Mesendoderm (in vitro differentiated cells): ENCODE measurements around the gene LRRC32.

Experiments
- DNase-seq: peaks from one replicate; pipeline ENCODE4 v3.0.0; 2013
- H2AK5ac ChIP-seq: 2 replicates; pipeline ENCODE4 v1.6.1; 2013; ENCODE audit warnings: low read length, inconsistent platforms
- H2BK120ac ChIP-seq: 2 replicates; pipeline ENCODE4 v1.6.1; 2013; ENCODE audit warnings: low read depth, mild to moderate bottlenecking, low read length, moderate library complexity, mixed read lengths
- H2BK15ac ChIP-seq: replicated peaks from 2 replicates; pipeline ENCODE4 v1.6.1; 2013; ENCODE audit warnings: low read depth, mild to moderate bottlenecking, moderate library complexity
- H2BK5ac ChIP-seq: 2 replicates; pipeline ENCODE4 v1.6.1; 2013; ENCODE audit warnings: low read length, inconsistent platforms
- H3K18ac ChIP-seq: 2 replicates; pipeline ENCODE4 v1.6.1; 2013; ENCODE audit warnings: mild to moderate bottlenecking, low read length, mixed read lengths
- H3K23ac ChIP-seq: one replicate; pipeline ENCODE4 v1.6.1; 2013; ENCODE audit warnings: low read length
- H3K27ac ChIP-seq: 2 replicates; pipeline ENCODE4 v1.5.1; 2013; ENCODE audit warnings: low read depth, mild to moderate bottlenecking, inconsistent platforms, low read length, moderate library complexity
- H3K27me3 ChIP-seq: 2 replicates; pipeline ENCODE4 v1.6.1; 2013; ENCODE audit warnings: low read length, control low read depth, mild to moderate bottlenecking, inconsistent platforms; ENCODE audit not compliant: insufficient read depth, poor library complexity
- H3K36me3 ChIP-seq: 2 replicates; pipeline ENCODE4 v1.6.1; 2013; ENCODE audit warnings: low read length, inconsistent platforms; ENCODE audit not compliant: control insufficient read depth, insufficient read depth
- H3K4ac ChIP-seq: one replicate; pipeline ENCODE4 v1.6.1; 2013; ENCODE audit warnings: low read depth, mild to moderate bottlenecking, low read length, moderate library complexity
- H3K4me1 ChIP-seq: 2 replicates; pipeline ENCODE4 v1.6.1; 2013; ENCODE audit warnings: low read depth, low read length, inconsistent platforms; ENCODE audit not compliant: control insufficient read depth
- H3K4me2 ChIP-seq: 2 replicates; pipeline ENCODE4 v1.6.1; 2013; ENCODE audit warnings: low read length
- H3K4me3 ChIP-seq: 2 replicates; pipeline ENCODE4 v1.5.1; 2013; ENCODE audit warnings: mild to moderate bottlenecking, low read length
- H3K56ac ChIP-seq: one replicate; pipeline ENCODE4 v1.6.1; 2013; ENCODE audit warnings: low read length
- H3K79me1 ChIP-seq: 2 replicates; pipeline ENCODE4 v1.6.1; 2013; ENCODE audit warnings: low read length, inconsistent platforms
- H3K79me2 ChIP-seq: 2 replicates; pipeline ENCODE4 v1.6.1; 2013; ENCODE audit warnings: mild to moderate bottlenecking, low read length; ENCODE audit not compliant: control insufficient read depth, insufficient read depth
- H3K9ac ChIP-seq: 2 replicates; pipeline ENCODE4 v1.6.1; 2013; ENCODE audit warnings: low read length, inconsistent platforms
- H4K5ac ChIP-seq: one replicate; pipeline ENCODE4 v1.6.1; 2013; ENCODE audit warnings: low read length
- H4K8ac ChIP-seq: one replicate; pipeline ENCODE4 v1.6.1; 2013; ENCODE audit warnings: low read depth, mild to moderate bottlenecking, control low read depth, low read length, moderate library complexity
- WGBS: extraction: QIAGEN DNeasy Blood & Tissue Kit; methylation state at CpG from one replicate; pipeline ENCODE4 v1.1.7; 2013; ENCODE audit warnings: low lambda C conversion rate, missing lambda C conversion rate; ENCODE audit not compliant: insufficient coverage; ENCODE audit errors: extremely low coverage; 5-methylcytosine and 5-hydroxymethylcytosine counted together

The LRRC32 gene

DNA sequence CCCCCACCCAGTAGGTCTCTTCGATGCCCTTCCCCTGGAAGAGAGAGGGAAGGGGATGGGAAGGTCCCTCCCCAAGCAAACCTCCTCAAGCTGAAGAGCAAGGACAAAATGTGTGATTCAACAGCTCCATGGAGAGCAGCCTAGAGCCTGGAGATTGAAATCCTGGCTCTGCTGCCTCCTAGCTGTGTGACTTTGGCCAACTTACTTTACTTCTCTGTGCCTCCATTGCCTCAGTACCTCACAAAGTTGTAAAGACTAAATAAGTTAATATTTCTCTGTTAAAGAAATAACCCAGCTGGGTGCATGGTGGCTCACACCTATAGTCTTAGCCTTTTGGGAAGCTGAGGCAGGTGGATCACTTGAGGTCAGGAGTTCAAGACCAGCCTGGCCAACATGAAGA lies 21.1 kb upstream of the LRRC32 start:
- Histone ChIP-seq H4K5ac (no peak overlapping the region), H3K56ac (no peak overlapping the region), H3K4me3 (no peak overlapping the region), H3K79me2 (no peaks in the 10 kb centered on the region), H3K27me3 (no peaks in the 10 kb centered on the region), H3K79me1 (no peaks in the 10 kb centered on the region), H3K23ac (no peak overlapping the region), H3K4ac (no peak overlapping the region), H2BK15ac (no peak overlapping the region), H3K4me1 (no peaks in the 10 kb centered on the region), H2BK120ac (no peak overlapping the region), H4K8ac (no peak overlapping the region), H3K9ac (no peak overlapping the region), H3K27ac (no peak overlapping the region), H2AK5ac (no peak overlapping the region), H3K4me2 (no peak overlapping the region), H2BK5ac (no peak overlapping the region), H3K18ac (no peak overlapping the region), H3K36me3 (no peaks in the 10 kb centered on the region)
- no peak for DNase-seq
- WGBS: no CpG with 5 or more reads among the region's 1 CpG

DNA sequence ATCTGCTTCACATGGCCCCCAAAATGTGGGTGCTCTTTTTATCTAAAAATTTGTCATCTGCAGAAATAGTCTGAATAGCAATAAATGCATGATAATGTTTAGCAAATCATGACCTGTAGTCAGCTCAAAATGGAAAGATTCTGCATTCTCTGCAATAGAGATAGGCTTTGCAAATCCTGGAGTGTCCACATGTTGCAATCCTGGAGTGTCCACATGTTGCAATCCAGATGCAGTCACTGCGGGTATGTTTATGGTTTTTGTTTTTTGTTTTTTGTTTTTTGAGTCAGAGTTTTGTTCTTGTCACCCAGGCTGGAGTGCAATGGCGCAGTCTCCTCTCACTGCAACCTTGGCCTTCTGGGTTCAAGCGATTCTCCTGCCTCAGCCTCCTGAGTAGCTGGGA lies 20.2 kb upstream of the LRRC32 start:
- no peak overlapping the region for H2BK5ac ChIP-seq
- no peak overlapping the region for H4K5ac ChIP-seq
- no peak overlapping the region for H3K18ac ChIP-seq
- H3K4me1 ChIP-seq: no peaks in the 10 kb centered on the region
- no peak overlapping the region for H3K4ac ChIP-seq
- no peak overlapping the region for H2AK5ac ChIP-seq
- WGBS: no CpG with 5 or more reads among the region's 3 CpGs
- H3K23ac ChIP-seq: no peak overlapping the region
- H3K27ac ChIP-seq: no peak overlapping the region
- H3K4me2 ChIP-seq: no peak overlapping the region
- no peak overlapping the region for H4K8ac ChIP-seq
- no peaks in the 10 kb centered on the region for H3K79me2 ChIP-seq
- no peak overlapping the region for H3K9ac ChIP-seq
- no peaks in the 10 kb centered on the region for H3K79me1 ChIP-seq
- H3K27me3 ChIP-seq: no peaks in the 10 kb centered on the region
- H2BK15ac ChIP-seq: no peak overlapping the region
- H3K36me3 ChIP-seq: no peaks in the 10 kb centered on the region
- H2BK120ac ChIP-seq: no peak overlapping the region
- no peak overlapping the region for H3K56ac ChIP-seq
- no peak overlapping the region for H3K4me3 ChIP-seq
- no peak for DNase-seq

DNA sequence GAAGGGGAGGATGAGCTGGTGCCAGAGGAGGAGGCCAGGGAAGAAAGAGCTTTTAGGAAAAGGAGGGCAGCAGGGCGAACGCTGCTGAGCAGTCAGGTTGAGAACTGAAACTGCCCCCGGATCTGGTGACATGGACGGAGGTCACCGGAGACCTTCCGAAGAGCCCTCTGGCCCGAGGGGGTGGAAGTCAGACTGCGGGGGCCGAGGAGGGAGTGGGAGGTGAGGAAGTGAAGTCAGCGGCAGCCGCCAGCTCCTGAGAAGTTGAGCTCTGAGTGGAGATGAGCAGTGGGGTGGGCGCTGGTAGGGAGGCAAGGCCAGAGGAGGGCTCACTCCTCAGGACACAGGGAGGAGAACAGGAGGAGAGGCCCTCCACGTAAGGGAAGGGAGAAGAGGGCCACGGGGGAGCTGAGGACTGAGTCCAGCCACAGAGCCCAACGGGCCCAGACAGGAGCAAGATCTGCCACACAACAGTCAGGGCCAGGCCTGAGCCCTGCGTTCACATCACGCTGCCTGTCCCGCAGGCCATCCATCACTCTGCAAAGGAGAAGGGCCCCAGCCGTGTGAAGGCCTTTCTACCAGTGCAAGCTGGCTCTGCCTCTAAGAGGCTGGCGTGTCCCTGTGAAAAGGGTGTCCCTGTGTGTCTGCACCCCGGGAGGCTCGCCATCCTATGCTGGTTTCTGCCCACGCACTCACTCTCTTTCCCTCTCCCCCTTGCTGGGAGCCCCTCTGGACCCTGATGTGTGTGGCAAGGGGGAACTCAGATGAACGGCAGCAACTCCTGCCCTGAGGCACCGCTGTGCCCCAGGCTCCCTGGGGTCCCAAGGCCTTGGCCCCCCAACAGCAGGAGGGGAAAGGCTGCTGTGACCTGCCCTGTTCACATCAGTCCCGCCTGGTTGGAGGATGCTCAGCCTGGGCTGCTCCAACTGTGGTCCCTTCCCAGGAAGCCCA lies 19.0 kb upstream of the LRRC32 start:
- no peaks in the 10 kb centered on the region for H3K79me2 ChIP-seq
- H3K9ac ChIP-seq: no peak overlapping the region
- H3K18ac ChIP-seq: no peak overlapping the region
- H3K4me2 ChIP-seq: no peak overlapping the region
- H3K36me3 ChIP-seq: no peaks in the 10 kb centered on the region
- no peak overlapping the region for H3K27ac ChIP-seq
- no peak overlapping the region for H2BK5ac ChIP-seq
- no peaks in the 10 kb centered on the region for H3K4me1 ChIP-seq
- H3K4ac ChIP-seq: no peak overlapping the region
- no peak overlapping the region for H2BK15ac ChIP-seq
- no peak overlapping the region for H2BK120ac ChIP-seq
- H3K27me3 ChIP-seq: no peaks in the 10 kb centered on the region
- DNase-seq: no peak
- H4K5ac ChIP-seq: no peak overlapping the region
- WGBS: no CpG with 5 or more reads among the region's 26 CpGs
- H2AK5ac ChIP-seq: no peak overlapping the region
- H3K23ac ChIP-seq: no peak overlapping the region
- no peak overlapping the region for H3K4me3 ChIP-seq
- no peak overlapping the region for H3K56ac ChIP-seq
- no peak overlapping the region for H4K8ac ChIP-seq
- no peaks in the 10 kb centered on the region for H3K79me1 ChIP-seq

DNA sequence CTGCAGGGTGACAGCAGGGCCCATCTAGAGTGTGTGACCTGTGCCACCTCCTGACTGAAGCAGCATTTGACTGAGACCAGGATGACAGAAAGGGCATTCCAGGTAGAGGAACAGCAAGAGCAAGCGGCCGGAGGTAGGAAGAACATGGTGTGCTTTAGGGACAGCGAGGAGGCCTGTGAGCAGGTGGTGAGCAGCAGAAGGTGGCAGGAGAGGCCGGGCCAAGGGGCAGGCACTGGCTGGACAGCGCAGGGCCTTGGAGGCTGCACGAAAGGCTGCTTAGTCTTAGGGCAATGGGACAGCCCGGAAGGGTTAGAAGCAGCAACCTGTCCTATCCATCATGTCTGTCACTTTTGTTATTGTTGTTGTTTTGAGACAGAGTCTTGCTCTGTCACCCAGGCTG lies 17.6 kb upstream of the LRRC32 start:
- Histone ChIP-seq H3K36me3 (no peaks in the 10 kb centered on the region), H2BK15ac (no peak overlapping the region), H2AK5ac (no peak overlapping the region), H3K79me1 (no peaks in the 10 kb centered on the region), H4K8ac (no peak overlapping the region), H3K4me1 (no peaks in the 10 kb centered on the region), H2BK120ac (no peak overlapping the region), H4K5ac (no peak overlapping the region), H3K56ac (no peak overlapping the region), H3K27ac (no peak overlapping the region), H3K27me3 (no peaks in the 10 kb centered on the region), H2BK5ac (no peak overlapping the region), H3K9ac (no peak overlapping the region), H3K4me3 (no peak overlapping the region), H3K79me2 (no peaks in the 10 kb centered on the region), H3K18ac (no peak overlapping the region), H3K4ac (no peak overlapping the region), H3K23ac (no peak overlapping the region), H3K4me2 (no peak overlapping the region)
- WGBS: no CpG with 5 or more reads among the region's 7 CpGs
- no peak for DNase-seq

DNA sequence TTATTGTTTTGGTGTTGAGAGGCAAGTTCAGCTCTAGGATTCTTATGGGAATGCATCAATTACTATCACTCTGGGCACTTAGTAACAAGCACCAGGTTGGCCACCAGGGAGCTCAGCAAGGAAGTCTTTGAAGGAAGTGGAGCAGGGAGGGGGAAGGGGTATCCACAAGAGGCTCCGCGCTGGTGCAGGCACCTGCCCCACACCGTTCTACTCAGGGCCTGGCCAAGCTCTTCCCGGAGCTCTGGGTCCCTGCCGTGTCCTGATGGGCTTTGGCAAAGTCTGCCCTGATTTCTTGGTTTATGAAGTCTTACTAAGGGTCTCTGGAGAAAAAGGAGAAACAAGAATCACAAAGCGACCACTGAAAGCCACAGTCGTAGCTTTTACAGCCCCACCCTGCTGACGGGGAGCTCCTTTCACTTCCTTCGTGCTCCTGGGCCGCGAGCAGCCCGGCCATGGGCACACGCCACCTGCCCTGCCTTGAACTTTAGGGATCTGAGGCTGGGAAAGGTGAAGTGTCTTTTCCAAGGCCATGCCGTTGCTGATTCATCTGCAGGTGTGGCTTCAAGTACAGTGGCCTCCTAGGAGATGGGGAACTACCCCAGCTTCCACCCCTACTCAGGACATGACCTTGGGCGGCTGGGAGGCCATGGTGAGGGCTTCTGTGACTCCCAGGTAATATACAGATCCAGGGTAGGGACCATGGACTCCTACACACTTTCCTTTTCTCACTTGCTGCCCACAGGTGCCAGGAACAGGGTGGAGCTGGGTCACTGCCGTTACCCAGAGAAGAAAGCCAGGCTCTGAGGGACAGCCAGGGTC lies 15.9 kb upstream of the LRRC32 start:
- Histone ChIP-seq H2BK5ac (no peak overlapping the region), H4K8ac (no peak overlapping the region), H3K36me3 (no peaks in the 10 kb centered on the region), H3K56ac (no peak overlapping the region), H3K27me3 (no peaks in the 10 kb centered on the region), H3K23ac (no peak overlapping the region), H3K79me2 (no peaks in the 10 kb centered on the region), H3K9ac (no peak overlapping the region), H3K18ac (no peak overlapping the region), H3K4ac (no peak overlapping the region), H2BK15ac (no peak overlapping the region), H3K27ac (no peak overlapping the region), H3K79me1 (no peaks in the 10 kb centered on the region), H2AK5ac (no peak overlapping the region), H3K4me3 (no peak overlapping the region), H3K4me2 (no peak overlapping the region), H4K5ac (no peak overlapping the region), H2BK120ac (no peak overlapping the region), H3K4me1 (no peaks in the 10 kb centered on the region)
- no peak for DNase-seq
- no CpG with 5 or more reads among the region's 16 CpGs for WGBS
